HepG2 (cell line): ENCODE results near the gene SNRNP27. TPM values are rescaled to one million over a fixed set of nuclear protein-coding genes. Genes with fewer than 3 reads are reported as not detected.
A peak's percentile ranks its signal among the peaks of the same experiment; 100 is the strongest.

Source experiments
- CHD2 ChIP-seq: IDR thresholded peaks from 2 replicates; pipeline ENCODE4 v1.6.1; 2011; ENCODE audit warnings: low read depth, low read length, improper control_type of control experiment
- ELF3 ChIP-seq: IDR thresholded peaks from 2 replicates; pipeline ENCODE4 v1.6.1; 2016; ENCODE audit warnings: missing genetic modification reagents, missing compliant biosample characterization
- FOXC1 ChIP-seq: sonication (generic); formaldehyde crosslinking; IDR thresholded peaks from 2 replicates; pipeline ENCODE4 v1.8.0; 2022; ENCODE audit warnings: mild to moderate bottlenecking, missing genetic modification reagents, borderline replicate concordance
- MATR3 ChIP-seq: sonication (generic); formaldehyde crosslinking; IDR thresholded peaks from 2 replicates; pipeline ENCODE4 v1.4.0; 2020; ENCODE audit warnings: missing genetic modification reagents
- U2AF2 ChIP-seq: fragments of 200-400 bp; formaldehyde crosslinking; IDR thresholded peaks from 2 replicates; pipeline ENCODE4 v1.6.1; 2017; ENCODE audit warnings: low read depth, mild to moderate bottlenecking, low read length
- ZBTB1 ChIP-seq: sonication (generic); formaldehyde crosslinking; IDR thresholded peaks from 2 replicates; pipeline ENCODE4 v1.4.0; 2020; ENCODE audit warnings: missing genetic modification reagents, borderline replicate concordance
- ZNF292 ChIP-seq: sonication (generic); formaldehyde crosslinking; IDR thresholded peaks from 2 replicates; pipeline ENCODE4 v1.8.1; 2022; ENCODE audit warnings: mild to moderate bottlenecking, low read depth, missing genetic modification reagents, borderline replicate concordance
- ZNF816 ChIP-seq: sonication (generic); formaldehyde crosslinking; IDR thresholded peaks from 2 replicates; pipeline ENCODE4 v1.8.0; 2022; ENCODE audit warnings: missing genetic modification reagents, mild to moderate bottlenecking, borderline replicate concordance
- ZZZ3 ChIP-seq: sonication (generic); formaldehyde crosslinking; IDR thresholded peaks from 2 replicates; pipeline ENCODE4 v1.4.0; 2020; ENCODE audit warnings: missing genetic modification reagents, mild to moderate bottlenecking, borderline replicate concordance
- polyA plus RNA-seq, 8 experiments: library from polyadenylated mRNA; depleted of rRNA in 3 of 8; stranded (reverse) in 7 of 8; unstranded in 1 of 8; fragments of >200 nt; fragmentation: Illumina TruSeq in 4 of 8; extraction: Trizol in 4 of 8; gene quantifications; 2 replicates each; pipeline versions ENCODE4 v1.2.1 to v1.2.3, GENCODE V29; 2011 to 2016; ENCODE audit warnings: low read depth in 4 of 8, missing spikeins in 1 of 8, mixed read lengths in 1 of 8; ENCODE audit not compliant: insufficient read depth in 1 of 8
- total RNA-seq, 5 experiments: library from RNA; depleted of rRNA; stranded (reverse); fragments of >200 nt; fragmentation: Illumina TruSeq; extraction: Trizol; gene quantifications; 2 replicates each; pipeline ENCODE4 v1.2.3, GENCODE V29; 2016; ENCODE audit warnings: low read depth in 1 of 5
- TF ChIP-seq, protein P1 (sequence below): sonication (generic); IDR thresholded peaks from 2 replicates; pipeline ENCODE4 v1.6.1; 2016; ENCODE audit warnings: low read depth, borderline replicate concordance
- TF ChIP-seq, protein P2 (sequence below): sonication (generic); formaldehyde crosslinking; IDR thresholded peaks from 2 replicates; pipeline ENCODE4 v1.5.0; 2020; ENCODE audit warnings: mild to moderate bottlenecking, missing genetic modification reagents, borderline replicate concordance
- TF ChIP-seq, protein P3 (sequence below): sonication (generic); formaldehyde crosslinking; IDR thresholded peaks from 2 replicates; pipeline ENCODE4 v1.4.0; 2020; ENCODE audit warnings: mild to moderate bottlenecking, missing genetic modification reagents
- TF ChIP-seq, protein P4 (sequence below): IDR thresholded peaks from 2 replicates; pipeline ENCODE4 v1.6.1; 2012; ENCODE audit warnings: inconsistent platforms
- TF ChIP-seq, protein P5 (sequence below): sonication (generic); formaldehyde crosslinking; IDR thresholded peaks from 2 replicates; pipeline ENCODE4 v1.4.0; 2020; ENCODE audit warnings: mild to moderate bottlenecking, missing genetic modification reagents
- TF ChIP-seq, protein P6 (sequence below): sonication (generic); formaldehyde crosslinking; IDR thresholded peaks from 2 replicates; pipeline ENCODE4 v1.4.0; 2020; ENCODE audit warnings: mild to moderate bottlenecking, missing genetic modification reagents

SNRNP27 gene
- total and polyA plus RNA-seq, 2 of the 13 experiments (the other 11 are each of a cell fraction or from before 2014, with no cell fraction given), result 49.8 to 54.6 TPM

DNA sequence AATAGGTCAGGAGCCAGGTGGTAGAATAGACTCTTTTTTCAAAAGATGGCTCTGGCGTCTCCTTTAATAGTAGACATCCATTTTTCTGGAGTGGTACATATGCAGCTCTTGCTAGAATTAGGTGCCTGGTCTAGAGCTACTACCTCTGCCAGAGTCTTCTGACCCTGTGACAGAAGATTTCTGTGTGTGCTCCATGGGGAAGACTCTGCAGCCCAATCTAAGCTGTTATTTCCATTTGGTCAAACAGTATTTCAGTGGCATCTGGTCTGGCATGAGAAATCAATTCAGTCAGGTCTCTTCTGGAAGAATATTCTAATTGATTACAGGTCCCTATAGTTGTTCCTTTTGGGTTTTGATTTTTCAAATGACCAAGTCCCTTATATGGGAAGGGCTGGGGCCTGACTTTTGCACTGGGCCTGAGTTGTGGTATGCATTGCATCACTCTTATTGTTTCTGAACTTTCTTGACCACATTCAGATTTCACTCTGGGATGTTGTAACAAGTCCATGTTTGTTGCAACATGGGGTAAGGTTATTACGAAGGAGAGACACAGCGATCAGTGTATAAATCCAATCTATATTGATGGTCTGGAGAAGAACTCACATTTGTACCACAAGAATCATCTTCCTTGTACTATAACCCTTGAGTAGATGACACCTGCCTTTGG is 33.2 kb downstream of the SNRNP27 start (continued):
- TF ChIP-seq, protein P1, sequence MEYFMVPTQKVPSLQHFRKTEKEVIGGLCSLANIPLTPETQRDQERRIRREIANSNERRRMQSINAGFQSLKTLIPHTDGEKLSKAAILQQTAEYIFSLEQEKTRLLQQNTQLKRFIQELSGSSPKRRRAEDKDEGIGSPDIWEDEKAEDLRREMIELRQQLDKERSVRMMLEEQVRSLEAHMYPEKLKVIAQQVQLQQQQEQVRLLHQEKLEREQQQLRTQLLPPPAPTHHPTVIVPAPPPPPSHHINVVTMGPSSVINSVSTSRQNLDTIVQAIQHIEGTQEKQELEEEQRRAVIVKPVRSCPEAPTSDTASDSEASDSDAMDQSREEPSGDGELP, result no peak
- 0 out of 2 replicates have a peak, but pooled peaks have one; percentile 25 for TF ChIP-seq ELF3 (CRISPR knock-in tag)
- TF ChIP-seq, protein P2, sequence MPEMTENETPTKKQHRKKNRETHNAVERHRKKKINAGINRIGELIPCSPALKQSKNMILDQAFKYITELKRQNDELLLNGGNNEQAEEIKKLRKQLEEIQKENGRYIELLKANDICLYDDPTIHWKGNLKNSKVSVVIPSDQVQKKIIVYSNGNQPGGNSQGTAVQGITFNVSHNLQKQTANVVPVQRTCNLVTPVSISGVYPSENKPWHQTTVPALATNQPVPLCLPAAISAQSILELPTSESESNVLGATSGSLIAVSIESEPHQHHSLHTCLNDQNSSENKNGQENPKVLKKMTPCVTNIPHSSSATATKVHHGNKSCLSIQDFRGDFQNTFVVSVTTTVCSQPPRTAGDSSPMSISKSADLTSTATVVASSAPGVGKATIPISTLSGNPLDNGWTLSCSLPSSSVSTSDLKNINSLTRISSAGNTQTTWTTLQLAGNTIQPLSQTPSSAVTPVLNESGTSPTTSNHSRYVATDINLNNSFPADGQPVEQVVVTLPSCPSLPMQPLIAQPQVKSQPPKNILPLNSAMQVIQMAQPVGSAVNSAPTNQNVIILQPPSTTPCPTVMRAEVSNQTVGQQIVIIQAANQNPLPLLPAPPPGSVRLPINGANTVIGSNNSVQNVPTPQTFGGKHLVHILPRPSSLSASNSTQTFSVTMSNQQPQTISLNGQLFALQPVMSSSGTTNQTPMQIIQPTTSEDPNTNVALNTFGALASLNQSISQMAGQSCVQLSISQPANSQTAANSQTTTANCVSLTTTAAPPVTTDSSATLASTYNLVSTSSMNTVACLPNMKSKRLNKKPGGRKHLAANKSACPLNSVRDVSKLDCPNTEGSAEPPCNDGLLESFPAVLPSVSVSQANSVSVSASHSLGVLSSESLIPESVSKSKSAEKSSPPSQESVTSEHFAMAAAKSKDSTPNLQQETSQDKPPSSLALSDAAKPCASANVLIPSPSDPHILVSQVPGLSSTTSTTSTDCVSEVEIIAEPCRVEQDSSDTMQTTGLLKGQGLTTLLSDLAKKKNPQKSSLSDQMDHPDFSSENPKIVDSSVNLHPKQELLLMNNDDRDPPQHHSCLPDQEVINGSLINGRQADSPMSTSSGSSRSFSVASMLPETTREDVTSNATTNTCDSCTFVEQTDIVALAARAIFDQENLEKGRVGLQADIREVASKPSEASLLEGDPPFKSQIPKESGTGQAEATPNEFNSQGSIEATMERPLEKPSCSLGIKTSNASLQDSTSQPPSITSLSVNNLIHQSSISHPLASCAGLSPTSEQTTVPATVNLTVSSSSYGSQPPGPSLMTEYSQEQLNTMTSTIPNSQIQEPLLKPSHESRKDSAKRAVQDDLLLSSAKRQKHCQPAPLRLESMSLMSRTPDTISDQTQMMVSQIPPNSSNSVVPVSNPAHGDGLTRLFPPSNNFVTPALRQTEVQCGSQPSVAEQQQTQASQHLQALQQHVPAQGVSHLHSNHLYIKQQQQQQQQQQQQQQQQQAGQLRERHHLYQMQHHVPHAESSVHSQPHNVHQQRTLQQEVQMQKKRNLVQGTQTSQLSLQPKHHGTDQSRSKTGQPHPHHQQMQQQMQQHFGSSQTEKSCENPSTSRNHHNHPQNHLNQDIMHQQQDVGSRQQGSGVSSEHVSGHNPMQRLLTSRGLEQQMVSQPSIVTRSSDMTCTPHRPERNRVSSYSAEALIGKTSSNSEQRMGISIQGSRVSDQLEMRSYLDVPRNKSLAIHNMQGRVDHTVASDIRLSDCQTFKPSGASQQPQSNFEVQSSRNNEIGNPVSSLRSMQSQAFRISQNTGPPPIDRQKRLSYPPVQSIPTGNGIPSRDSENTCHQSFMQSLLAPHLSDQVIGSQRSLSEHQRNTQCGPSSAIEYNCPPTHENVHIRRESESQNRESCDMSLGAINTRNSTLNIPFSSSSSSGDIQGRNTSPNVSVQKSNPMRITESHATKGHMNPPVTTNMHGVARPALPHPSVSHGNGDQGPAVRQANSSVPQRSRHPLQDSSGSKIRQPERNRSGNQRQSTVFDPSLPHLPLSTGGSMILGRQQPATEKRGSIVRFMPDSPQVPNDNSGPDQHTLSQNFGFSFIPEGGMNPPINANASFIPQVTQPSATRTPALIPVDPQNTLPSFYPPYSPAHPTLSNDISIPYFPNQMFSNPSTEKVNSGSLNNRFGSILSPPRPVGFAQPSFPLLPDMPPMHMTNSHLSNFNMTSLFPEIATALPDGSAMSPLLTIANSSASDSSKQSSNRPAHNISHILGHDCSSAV, result no peak
- no peak for TF ChIP-seq ZNF816 (CRISPR knock-in tag)
- no peak for TF ChIP-seq FOXC1
- TF ChIP-seq ZBTB1, result no peak
- TF ChIP-seq CHD2, result no peak
- 0 out of 2 replicates have a peak, but pooled peaks have one; percentile 31 for TF ChIP-seq ZNF292 (CRISPR knock-in tag)
- TF ChIP-seq, protein P3, sequence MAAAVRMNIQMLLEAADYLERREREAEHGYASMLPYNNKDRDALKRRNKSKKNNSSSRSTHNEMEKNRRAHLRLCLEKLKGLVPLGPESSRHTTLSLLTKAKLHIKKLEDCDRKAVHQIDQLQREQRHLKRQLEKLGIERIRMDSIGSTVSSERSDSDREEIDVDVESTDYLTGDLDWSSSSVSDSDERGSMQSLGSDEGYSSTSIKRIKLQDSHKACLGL (CRISPR knock-in tag), result no peak
- no peak for TF ChIP-seq ZZZ3 (CRISPR knock-in tag)
- TF ChIP-seq, protein P4, sequence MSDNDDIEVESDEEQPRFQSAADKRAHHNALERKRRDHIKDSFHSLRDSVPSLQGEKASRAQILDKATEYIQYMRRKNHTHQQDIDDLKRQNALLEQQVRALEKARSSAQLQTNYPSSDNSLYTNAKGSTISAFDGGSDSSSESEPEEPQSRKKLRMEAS, result peak; percentile 47; the same call in 1 of the 2 replicates
- TF ChIP-seq, protein P5, sequence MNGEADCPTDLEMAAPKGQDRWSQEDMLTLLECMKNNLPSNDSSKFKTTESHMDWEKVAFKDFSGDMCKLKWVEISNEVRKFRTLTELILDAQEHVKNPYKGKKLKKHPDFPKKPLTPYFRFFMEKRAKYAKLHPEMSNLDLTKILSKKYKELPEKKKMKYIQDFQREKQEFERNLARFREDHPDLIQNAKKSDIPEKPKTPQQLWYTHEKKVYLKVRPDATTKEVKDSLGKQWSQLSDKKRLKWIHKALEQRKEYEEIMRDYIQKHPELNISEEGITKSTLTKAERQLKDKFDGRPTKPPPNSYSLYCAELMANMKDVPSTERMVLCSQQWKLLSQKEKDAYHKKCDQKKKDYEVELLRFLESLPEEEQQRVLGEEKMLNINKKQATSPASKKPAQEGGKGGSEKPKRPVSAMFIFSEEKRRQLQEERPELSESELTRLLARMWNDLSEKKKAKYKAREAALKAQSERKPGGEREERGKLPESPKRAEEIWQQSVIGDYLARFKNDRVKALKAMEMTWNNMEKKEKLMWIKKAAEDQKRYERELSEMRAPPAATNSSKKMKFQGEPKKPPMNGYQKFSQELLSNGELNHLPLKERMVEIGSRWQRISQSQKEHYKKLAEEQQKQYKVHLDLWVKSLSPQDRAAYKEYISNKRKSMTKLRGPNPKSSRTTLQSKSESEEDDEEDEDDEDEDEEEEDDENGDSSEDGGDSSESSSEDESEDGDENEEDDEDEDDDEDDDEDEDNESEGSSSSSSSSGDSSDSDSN (CRISPR knock-in tag), result no peak
- no peak for TF ChIP-seq U2AF2
- TF ChIP-seq, protein P6, sequence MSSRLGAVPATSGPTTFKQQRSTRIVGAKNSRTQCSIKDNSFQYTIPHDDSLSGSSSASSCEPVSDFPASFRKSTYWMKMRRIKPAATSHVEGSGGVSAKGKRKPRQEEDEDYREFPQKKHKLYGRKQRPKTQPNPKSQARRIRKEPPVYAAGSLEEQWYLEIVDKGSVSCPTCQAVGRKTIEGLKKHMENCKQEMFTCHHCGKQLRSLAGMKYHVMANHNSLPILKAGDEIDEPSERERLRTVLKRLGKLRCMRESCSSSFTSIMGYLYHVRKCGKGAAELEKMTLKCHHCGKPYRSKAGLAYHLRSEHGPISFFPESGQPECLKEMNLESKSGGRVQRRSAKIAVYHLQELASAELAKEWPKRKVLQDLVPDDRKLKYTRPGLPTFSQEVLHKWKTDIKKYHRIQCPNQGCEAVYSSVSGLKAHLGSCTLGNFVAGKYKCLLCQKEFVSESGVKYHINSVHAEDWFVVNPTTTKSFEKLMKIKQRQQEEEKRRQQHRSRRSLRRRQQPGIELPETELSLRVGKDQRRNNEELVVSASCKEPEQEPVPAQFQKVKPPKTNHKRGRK, result no peak
- TF ChIP-seq MATR3, result no peak
